Skeletal muscle satellite cell (primary cell): Measurements from ENCODE around the gene TOP1.

ENCODE experiments used
- H3K27me3 ChIP-seq: 2 replicates; pipeline ENCODE4 v1.7.0; 2013; ENCODE audit warnings: low read length; ENCODE audit not compliant: control insufficient read depth, insufficient read depth
- H3K36me3 ChIP-seq: 2 replicates; pipeline ENCODE4 v1.7.0; 2013; ENCODE audit warnings: mild to moderate bottlenecking, control low read depth, low read length; ENCODE audit not compliant: insufficient read depth
- H3K4me1 ChIP-seq: 2 replicates; pipeline ENCODE4 v1.7.0; 2013; ENCODE audit warnings: low read length; ENCODE audit not compliant: control insufficient read depth, insufficient read depth
- H3K4me2 ChIP-seq: 2 replicates; pipeline ENCODE4 v1.7.0; 2013; ENCODE audit warnings: mild to moderate bottlenecking, low read length
- H3K4me3 ChIP-seq: 2 replicates; pipeline ENCODE4 v1.7.0; 2013; ENCODE audit warnings: low read length
- H3K9ac ChIP-seq: 2 replicates; pipeline ENCODE4 v1.7.0; 2013; ENCODE audit warnings: mild to moderate bottlenecking, low read depth, low read length, moderate library complexity
- H3K9me3 ChIP-seq: replicated peaks from 2 replicates; pipeline ENCODE4 v1.7.0; 2013; ENCODE audit warnings: mild to moderate bottlenecking, control low read depth, low read length

TOP1 gene

DNA sequence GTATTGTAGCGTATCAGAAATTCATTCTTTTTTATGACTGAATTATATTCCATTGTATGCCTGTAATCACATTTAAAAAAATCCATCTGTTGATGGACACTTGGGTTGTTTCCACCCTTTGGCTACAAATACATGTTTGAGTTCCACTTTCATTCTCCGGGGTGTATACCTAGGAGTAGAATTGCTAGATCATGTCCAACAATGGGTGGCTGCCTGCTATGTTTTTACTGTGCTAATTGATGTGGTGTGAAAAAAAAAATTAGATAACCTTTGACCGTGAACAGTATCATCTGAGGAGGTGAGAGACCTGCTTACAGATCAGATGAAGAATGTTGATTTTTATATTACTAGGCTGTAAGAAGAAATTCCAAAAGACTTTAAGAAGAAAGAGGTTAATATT lies 37.1 kb downstream of the TOP1 start:
- H3K4me3 ChIP-seq, result no peak overlapping the region
- H3K9me3 ChIP-seq, result no peaks in the 10 kb centered on the region
- H3K4me1 ChIP-seq, result no peaks in the 10 kb centered on the region
- H3K4me2 ChIP-seq, result no peak overlapping the region
- no peaks in the 10 kb centered on the region for H3K27me3 ChIP-seq
- H3K9ac ChIP-seq, result no peak overlapping the region
- H3K36me3 ChIP-seq, result peaks cover 59% of the 10 kb centered on the region

DNA sequence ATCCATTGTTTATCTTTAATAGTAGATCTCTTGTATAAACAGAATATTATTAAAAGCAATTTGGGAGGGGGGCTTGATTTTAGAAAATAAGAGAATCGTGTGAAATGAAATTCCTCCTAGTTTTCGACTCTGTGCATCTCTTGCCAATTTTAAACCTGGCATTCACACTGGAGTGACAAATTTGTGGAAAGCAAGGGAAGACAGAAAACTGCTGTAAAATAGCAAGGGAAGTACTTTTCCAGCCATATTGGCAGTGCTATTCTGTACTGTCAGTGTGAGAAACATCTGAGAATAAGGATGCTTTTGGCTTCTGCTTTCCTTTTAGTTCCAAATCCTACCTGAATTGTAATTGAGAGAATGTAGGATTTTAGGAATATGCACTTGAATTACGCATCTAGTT lies 40.2 kb downstream of the TOP1 start:
- Histone ChIP-seq H3K27me3 (no peaks in the 10 kb centered on the region), H3K4me2 (no peak overlapping the region), H3K36me3 (peaks cover 31% of the 10 kb centered on the region), H3K4me1 (peaks cover 24% of the 10 kb centered on the region), H3K4me3 (no peak overlapping the region), H3K9me3 (no peaks in the 10 kb centered on the region), H3K9ac (no peak overlapping the region)

DNA sequence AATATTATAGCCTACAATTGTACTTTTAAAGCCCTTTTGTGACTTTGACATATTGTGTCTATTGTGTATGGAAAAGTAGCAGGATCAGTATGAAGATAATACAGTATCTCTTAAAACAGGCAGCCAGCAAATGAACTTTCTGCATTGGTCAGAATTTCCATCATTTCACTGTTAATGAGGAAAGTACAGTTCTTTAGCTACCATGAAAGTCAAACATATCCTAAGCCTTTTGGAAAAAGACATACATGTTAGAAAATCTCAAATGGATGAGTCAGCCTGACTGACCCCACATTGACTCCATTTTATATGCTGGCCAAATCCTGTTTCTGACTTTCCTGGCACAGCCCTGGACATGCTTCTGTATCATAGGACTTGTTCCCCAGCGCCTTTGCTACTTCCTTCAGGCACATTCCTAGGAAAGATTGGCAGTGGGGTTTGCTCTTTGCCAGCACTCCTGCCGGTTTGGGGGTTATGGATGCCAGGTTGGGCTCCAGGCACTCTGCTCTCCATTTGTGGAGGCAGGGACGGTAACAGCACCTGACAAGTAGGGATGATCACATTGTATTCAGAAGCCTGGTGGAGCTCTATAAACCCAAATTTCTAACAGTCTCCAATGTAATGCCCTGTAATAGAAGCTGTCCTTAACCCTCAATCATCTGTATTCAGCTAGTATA lies 43.7 kb downstream of the TOP1 start:
- Histone ChIP-seq H3K4me1 (peaks cover 44% of the 10 kb centered on the region), H3K9me3 (no peaks in the 10 kb centered on the region), H3K4me2 (peak overlapping the region; percentile 63), H3K9ac (peak overlapping the region; percentile 43), H3K4me3 (peak overlapping the region; percentile 5), H3K27me3 (no peaks in the 10 kb centered on the region), H3K36me3 (peaks cover 35% of the 10 kb centered on the region)

DNA sequence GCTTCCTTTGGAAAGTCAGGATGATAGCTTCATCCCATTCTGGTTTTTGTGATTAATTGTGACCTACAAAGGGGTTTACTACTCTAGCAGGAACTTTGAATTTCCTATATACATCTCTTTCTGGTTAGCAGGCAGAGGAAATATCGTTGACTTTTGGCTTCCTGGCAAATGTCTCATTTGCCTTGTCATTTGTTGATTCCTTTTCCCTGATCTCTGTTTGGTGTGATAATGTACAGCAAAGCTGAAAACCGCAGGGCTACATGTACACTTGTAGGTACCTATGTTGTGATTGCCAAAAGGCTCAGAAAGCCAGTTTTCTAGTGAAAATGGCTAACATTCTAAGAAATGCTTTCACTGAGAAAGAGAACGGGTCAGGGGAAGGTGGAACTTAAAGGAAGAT lies 44.3 kb downstream of the TOP1 start:
- H3K4me3 ChIP-seq, result peak overlapping the region; percentile 5

DNA sequence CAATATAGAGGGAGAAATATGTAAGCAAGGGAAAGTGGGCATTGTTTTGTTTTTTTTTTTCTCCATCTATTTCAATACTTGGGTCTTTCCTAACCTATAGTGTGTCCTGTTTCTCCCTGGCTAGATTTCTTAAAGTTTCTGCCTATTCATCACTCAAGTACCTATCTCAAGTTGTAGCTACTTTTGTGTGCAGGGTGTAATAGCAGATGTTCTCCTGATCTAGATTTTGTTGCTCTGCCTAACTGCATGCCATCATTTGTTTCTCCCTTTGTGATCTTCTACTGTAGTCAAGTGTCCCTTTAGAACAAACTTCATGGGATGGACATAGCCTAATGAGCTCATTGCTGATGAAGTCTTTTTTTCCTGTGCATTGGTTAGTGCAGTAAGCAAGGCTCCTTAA lies 45.8 kb downstream of the TOP1 start:
- Histone ChIP-seq H3K4me1 (peaks cover 47% of the 10 kb centered on the region), H3K27me3 (no peaks in the 10 kb centered on the region), H3K4me3 (no peak overlapping the region), H3K9ac (no peak overlapping the region), H3K36me3 (peaks cover 33% of the 10 kb centered on the region), H3K9me3 (no peaks in the 10 kb centered on the region), H3K4me2 (no peak overlapping the region)

More for the DNA sequence above, 44.3 kb downstream of the TOP1 start:
- H3K27me3 ChIP-seq, result no peaks in the 10 kb centered on the region
- H3K36me3 ChIP-seq, result peaks cover 35% of the 10 kb centered on the region
- no peaks in the 10 kb centered on the region for H3K9me3 ChIP-seq
- peak overlapping the region; percentile 63 for H3K4me2 ChIP-seq
- peaks cover 47% of the 10 kb centered on the region for H3K4me1 ChIP-seq
- peak overlapping the region; percentile 43 for H3K9ac ChIP-seq

DNA sequence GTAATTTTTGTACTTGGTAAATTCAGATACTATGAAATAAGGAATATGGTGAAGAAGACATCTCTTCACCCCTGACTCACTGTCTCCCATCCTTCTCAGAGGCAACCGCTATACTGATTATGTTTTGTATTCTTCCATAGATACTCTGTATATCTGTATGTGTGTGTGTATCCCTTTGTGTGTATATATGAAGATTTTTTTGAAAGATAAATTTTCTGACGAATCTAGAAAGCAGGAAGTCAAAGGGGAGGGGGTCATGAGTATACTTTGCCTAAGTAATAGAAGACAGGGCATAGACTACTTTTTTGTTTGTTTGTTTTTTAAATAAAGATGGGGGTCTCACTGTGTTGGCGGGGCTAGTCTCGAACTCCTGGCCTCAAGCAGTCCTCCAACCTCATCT lies 48.2 kb downstream of the TOP1 start:
- H3K27me3 ChIP-seq, result no peaks in the 10 kb centered on the region
- no peak overlapping the region for H3K9ac ChIP-seq
- H3K36me3 ChIP-seq, result peaks cover 50% of the 10 kb centered on the region
- no peaks in the 10 kb centered on the region for H3K9me3 ChIP-seq
- peaks cover 56% of the 10 kb centered on the region for H3K4me1 ChIP-seq
- no peak overlapping the region for H3K4me3 ChIP-seq
- no peak overlapping the region for H3K4me2 ChIP-seq

DNA sequence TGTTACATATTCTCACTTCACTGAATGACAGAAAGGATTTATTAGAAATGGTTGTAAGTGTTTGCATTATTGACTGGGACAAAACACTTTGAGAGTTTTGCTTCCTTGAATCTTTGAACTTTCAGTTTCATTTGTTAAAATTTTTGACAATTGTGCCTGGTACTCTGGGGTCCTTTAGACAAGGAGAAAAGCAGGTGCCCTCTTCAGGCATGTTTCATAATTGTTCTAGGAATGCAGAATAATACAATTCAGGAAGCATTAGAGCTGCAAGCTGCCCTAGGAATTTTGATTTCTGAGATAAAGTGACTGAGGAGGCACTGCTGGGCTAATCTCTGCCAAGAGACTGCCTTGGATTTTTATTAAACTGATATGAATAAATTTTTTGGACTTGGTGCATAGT lies 49.7 kb downstream of the TOP1 start:
- H3K4me3 ChIP-seq, result no peak overlapping the region

DNA sequence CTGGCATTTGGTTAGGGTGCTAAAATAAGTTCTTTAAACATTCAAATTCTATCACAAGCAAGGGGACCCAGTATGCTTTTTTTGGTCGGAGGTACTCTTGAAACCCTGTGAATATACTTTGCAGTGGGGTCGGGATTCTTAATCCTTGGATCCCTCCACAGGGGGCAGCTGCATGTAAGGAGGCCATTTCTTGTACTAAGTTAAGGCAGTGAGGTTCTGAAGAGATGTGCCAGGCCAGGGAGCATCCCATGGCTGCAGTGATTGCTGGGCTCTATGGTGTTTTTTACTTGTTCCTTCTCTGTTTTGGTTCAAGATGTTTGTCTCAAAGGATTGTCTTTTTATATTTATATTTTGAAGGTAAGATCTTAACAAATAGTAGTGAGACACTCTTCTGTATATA lies 50.4 kb downstream of the TOP1 start:
- Histone ChIP-seq H3K27me3 (no peaks in the 10 kb centered on the region), H3K4me2 (no peak overlapping the region), H3K9ac (no peak overlapping the region), H3K9me3 (no peaks in the 10 kb centered on the region), H3K4me1 (peaks cover 34% of the 10 kb centered on the region), H3K4me3 (no peak overlapping the region), H3K36me3 (peaks cover 73% of the 10 kb centered on the region)

More for the DNA sequence above, 49.7 kb downstream of the TOP1 start:
- Histone ChIP-seq H3K9me3 (no peaks in the 10 kb centered on the region), H3K9ac (no peak overlapping the region), H3K4me2 (peak overlapping the region; percentile 3), H3K36me3 (peaks cover 65% of the 10 kb centered on the region), H3K27me3 (no peaks in the 10 kb centered on the region), H3K4me1 (peaks cover 40% of the 10 kb centered on the region)

DNA sequence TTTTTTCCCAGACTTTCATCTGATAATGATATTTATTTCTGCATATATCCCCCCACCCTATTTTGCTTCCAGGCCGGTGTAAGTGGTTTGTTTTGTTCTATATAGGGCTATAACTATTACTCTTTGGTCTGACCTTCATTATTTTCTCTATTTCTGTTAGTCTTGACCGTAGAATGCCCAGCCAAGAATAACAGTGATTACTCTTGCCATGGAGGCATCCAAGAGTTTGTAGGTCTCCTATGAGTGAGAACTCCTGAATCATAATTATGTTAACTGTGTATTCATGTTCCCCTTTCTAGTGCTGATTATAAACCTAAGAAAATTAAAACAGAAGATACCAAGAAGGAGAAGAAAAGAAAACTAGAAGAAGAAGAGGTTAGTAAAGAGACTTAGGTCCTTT lies 52.2 kb downstream of the TOP1 start:
- Histone ChIP-seq H3K4me1 (peaks cover 28% of the 10 kb centered on the region), H3K9ac (no peak overlapping the region), H3K9me3 (no peaks in the 10 kb centered on the region), H3K27me3 (no peaks in the 10 kb centered on the region), H3K4me2 (no peak overlapping the region), H3K4me3 (no peak overlapping the region), H3K36me3 (peaks cover 89% of the 10 kb centered on the region)

DNA sequence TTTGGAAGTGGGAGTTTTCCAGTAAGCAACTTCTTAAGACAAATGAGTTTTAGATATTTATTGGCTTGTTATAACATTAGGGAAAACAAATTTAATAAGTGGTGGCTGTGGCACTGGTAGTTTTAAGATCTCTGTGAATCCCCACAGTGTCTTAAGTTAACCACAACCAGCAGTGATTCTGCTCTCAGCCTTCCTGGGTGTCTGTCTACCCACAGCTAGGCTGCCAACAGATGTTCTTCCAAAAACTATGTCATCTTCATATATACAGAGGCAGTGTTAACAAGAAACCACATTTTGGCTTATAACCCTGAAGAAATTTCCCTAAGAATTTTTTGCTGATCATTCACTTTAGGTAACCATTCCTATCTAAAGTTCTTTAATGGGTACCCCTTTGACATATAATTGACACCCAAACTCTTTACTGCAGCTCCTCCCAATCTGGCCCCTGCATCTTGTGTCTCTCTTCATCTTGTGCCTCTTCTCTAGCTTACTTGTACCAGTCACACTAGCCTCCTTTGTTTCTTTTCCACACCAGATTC lies 52.7 kb downstream of the TOP1 start:
- H3K27me3 ChIP-seq, result no peaks in the 10 kb centered on the region
- H3K4me2 ChIP-seq, result no peak overlapping the region
- H3K4me3 ChIP-seq, result no peak overlapping the region
- H3K4me1 ChIP-seq, result peaks cover 24% of the 10 kb centered on the region
- H3K9me3 ChIP-seq, result no peaks in the 10 kb centered on the region
- no peak overlapping the region for H3K9ac ChIP-seq
- peaks cover 86% of the 10 kb centered on the region for H3K36me3 ChIP-seq

DNA sequence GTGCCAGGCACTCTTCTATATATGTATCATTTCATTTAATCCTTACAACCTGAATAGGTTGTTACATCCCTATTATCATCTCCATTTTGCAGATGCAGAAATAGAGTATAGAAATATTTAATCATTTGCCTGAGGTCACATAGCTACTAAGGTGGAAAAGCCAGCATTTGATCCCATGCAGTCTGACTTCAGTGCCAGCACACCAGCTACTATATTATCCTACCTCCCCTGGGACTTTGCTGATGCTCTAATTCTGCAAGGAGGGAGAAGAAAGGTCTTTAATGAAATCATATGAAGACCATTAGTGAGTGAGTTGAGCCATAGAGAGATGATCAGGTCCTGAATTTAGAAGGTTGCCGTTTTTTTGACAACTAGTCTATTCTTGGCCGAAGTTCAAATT lies 53.7 kb downstream of the TOP1 start:
- H3K27me3 ChIP-seq, result no peaks in the 10 kb centered on the region
- no peak overlapping the region for H3K4me2 ChIP-seq
- peaks cover 16% of the 10 kb centered on the region for H3K4me1 ChIP-seq
- no peaks in the 10 kb centered on the region for H3K9me3 ChIP-seq
- H3K36me3 ChIP-seq, result peaks cover 87% of the 10 kb centered on the region
- no peak overlapping the region for H3K9ac ChIP-seq
- H3K4me3 ChIP-seq, result no peak overlapping the region

DNA sequence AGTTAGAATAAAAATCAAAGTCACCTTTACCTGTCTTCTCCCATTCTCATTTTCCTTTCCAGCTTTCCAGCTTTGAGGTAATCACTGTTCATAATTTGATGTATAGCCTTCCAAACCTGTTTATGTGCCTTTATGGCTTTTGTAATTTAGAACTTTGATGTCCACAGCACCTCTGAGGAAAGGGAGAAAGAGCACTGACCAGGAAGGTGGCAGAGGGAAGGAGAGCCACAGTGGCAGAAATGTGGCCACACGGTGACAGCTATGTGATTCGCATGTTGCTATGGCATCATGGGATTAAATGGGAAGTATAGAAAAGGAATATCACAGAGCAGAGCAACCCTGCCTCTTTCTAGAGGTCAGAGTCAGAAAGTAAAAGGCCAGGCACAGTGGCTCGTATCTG lies 57.0 kb downstream of the TOP1 start:
- no peak overlapping the region for H3K4me2 ChIP-seq
- no peak overlapping the region for H3K9ac ChIP-seq
- H3K27me3 ChIP-seq, result no peaks in the 10 kb centered on the region
- H3K9me3 ChIP-seq, result no peaks in the 10 kb centered on the region
- H3K4me1 ChIP-seq, result peaks cover 9% of the 10 kb centered on the region
- H3K4me3 ChIP-seq, result no peak overlapping the region
- H3K36me3 ChIP-seq, result peaks cover 79% of the 10 kb centered on the region
